GM18526 (cell line): ENCODE measurements around the gene NOD1.

ENCODE experiments used
- POLR2A ChIP-seq: IDR thresholded peaks from 3 replicates; pipeline ENCODE4 v1.6.1; 2011; ENCODE audit not compliant: insufficient read length; ENCODE audit errors: extremely low read depth

Gene NOD1

GRCh38 chr7:30463405-30464145 lies 15.0 kb downstream of the NOD1 start:
- TF ChIP-seq POLR2A = no peak

DNA sequence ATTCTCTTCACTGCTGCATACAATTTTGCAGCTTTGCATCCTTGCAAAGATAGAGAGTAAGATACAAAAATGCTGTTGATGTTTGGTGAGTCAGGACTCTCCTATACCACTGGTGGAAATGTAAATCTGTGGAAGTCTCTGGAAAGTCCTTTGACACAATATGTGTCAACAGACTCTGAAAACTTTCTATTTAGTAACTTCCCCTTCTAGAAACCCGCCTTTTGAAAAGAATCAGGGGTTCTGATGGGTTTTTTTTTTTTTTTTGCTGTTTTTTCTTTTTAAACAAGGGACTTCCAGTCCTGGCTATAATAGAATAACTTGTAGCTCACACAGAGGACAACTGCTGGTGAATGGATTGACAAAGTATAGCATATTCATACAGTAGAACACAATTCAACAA lies 16.4 kb downstream of the NOD1 start:
- no peak for TF ChIP-seq POLR2A

DNA sequence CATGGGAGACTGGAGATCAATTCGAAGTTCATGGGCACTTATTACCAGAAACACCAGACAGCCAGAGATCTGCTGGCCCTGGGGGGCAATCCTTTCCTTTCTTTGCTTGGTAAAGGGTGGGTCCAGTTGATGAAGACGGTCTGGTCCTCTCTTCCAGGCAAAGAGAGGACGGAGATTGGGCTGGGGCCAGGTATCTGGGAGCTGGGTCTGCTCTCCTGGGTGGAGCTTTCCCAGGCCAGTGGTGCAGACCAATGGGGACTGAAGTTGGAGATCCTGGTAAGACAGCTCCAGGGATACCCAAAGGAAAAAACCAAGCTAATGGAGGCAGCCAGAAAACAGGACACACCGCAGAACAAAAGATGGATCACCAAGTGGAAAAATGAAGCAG lies 18.3 kb downstream of the NOD1 start:
- no peak for TF ChIP-seq POLR2A

- no peak for TF ChIP-seq POLR2A
These were observed 18.9 kb downstream of the NOD1 start for GRCh38 chr7:30459591-30460245.

GRCh38 chr7:30458311-30458710 lies 20.3 kb downstream of the NOD1 start:
- no peak for TF ChIP-seq POLR2A

DNA sequence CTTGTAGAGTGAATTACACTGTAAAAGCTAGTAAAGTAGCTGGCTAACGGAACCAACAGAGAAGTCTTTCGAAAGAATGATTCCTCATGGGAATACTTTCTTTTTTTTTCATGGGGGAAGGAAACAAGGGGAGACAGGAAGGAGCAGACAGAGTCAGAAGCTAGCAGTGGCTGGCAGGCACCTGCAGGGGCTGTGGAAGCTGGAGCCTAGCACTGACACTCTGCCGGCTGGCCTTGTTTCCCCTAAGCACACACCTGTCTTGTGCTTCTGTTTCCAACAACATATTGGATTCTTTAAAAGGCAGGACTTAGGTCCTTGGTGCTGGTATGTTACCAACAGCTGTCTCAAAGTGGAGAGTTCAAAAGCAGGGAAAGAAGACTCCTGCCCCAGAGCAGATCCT lies 24.7 kb downstream of the NOD1 start:
- TF ChIP-seq POLR2A = no peak

DNA sequence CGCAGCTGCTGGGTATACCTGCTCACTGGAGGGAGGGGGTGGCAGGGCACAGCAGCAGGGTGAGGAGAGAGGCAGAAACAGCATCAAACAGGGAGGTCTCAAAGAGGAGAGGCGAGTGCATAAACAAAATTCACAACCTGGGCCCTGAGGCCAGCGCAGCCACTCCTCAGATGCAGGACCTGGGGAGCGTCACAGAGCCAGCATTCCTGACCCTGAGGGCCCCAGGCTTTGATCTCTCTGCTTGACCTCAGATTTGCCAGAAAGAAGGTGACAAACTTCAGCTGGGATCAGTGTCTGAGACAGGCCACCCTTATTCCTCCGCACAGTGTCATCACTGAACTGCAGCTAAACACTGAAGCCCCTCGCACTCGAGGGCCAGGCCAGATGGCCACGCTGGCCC lies 25.6 kb downstream of the NOD1 start:
- TF ChIP-seq POLR2A = no peak

- no peak for TF ChIP-seq POLR2A
These were observed 26.2 kb downstream of the NOD1 start for GRCh38 chr7:30452280-30452930.

DNA sequence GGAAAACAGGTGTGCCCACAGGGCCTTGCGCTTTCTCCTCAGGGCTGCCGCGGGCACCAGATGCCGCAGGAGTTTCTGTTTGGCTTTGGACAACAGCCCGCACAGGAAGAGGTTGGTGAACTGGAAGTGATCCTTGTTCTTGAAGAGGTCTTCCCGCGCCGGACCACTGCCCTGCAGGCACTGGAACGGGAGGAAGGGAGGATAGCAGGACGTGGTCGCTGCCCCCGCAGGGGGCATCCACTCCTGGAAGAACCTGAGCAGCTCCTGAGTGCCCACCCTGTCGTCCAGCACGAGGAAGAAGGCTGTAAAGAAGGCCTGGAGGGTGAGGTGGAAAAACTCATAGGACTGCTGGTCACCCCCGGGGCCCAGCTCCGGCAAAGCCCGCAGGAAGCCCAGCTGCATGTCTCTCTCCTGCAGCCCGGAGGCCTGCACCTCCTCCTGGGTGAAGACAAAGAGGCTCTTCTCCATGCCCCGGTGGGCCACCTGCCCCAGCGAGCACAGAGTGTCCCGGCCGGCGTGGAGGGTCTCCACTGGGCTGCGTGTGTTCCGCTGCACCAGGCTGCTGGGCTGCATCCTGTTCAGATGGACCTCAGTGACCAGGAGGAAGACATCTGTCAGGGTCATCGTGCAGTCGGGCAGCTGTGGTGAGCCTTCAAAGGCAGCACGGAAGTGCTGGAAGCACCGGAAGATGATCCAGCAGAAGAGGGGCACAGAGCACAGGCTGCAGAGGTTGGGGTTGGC lies 26.9 kb downstream of the NOD1 start:
- no peak for TF ChIP-seq POLR2A

DNA sequence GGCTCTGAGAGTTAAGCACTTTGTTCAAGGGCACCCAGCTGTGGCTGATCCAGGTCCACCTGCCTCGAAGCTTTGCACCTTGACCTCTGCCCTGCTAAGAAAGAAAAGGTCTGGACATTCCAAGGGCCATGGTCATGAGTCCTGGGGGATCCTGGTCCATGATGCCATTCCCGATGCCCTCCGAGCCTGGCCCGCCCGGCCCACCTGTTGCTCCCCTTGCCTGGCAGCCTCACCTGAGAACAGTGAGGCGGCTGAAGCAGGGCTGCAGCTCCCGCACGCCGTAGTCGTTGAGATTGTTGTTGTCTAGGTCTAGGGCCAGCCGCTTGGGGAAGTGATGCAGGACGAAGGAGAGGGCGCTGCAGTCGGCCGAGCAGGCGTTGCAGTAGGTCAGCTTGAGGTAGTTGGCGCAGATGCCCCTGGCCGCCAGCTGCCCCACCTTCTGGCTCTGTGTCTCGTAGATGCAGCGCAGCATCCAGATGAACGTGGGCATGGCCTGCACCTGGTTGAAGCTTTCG lies 27.5 kb downstream of the NOD1 start:
- TF ChIP-seq POLR2A = no peak

DNA sequence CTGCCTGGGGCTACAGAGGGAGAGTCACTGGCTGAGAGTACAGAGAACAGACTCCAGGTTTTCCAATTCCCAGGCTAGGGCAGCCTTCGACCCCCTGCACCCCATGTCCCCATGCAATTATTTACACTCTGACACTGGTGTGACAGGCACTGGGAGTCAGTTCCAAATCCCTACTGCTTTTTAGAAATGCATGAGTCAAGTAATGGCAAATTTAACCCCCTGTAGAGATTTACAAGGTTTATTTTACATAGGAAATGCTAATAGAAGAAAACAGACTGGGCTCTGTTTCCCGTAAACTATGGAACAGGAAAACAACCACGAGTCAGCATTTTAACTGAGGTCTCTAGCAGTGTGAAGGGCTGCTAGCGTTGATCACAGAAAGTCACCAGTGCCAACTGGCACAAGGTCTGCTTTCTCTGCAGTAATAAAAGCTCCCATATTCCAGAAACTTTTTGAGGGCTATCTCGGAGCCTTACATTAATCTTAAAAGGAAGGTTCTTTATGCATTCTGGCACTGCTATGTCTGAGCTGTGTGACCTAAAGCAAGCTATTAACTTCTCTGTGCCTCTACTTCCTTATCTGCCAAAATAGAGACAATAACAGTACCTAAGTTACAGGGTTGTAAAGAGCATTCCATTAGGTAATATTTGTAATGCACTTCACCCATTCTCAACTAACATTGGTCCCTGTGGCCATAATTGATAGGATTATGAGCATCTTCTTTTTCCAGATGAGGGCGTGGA lies 28.2 kb downstream of the NOD1 start:
- no peak for TF ChIP-seq POLR2A

DNA sequence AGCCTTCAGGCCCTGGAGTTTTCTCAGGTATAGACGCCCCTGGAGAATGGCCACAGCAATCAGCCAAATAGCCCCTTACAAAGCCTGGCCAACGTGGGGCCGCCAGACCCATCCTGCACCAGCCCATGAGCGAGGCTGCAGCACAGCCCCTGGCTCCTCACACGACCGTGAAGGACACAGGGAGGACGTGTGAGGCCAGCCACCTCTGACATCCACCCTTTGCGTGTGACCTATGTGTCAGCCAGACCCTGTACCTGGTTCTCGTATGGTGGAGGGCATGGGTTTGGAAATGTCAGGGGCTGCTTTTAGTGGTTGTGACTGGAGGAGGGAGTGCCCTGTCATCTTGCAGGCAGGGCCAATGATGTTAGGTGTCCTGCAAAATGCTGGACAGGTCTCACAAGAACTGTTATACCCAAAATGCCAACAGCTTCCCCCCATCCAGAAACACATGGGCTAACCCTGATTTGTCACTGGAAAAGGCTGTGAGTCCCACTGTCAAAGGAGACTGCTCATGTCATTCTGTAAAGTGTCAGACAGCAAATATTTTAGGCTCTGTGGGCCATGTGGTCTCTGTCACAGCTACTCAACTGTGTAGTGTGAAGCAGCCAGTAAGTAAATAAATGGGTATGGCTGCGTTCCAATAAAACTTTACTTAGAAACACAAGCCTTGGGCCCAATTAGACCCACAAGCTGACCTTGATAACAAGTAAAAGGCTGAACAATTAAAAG lies 30.0 kb downstream of the NOD1 start:
- no peak for TF ChIP-seq POLR2A

- no peak for TF ChIP-seq POLR2A
These were observed 31.1 kb downstream of the NOD1 start for GRCh38 chr7:30447466-30447865.

GRCh38 chr7:30446266-30446665 lies 32.3 kb downstream of the NOD1 start:
- no peak for TF ChIP-seq POLR2A
